GM12878 (cell line): ENCODE results near the gene TLL2. TPM values are rescaled to one million over a fixed set of nuclear protein-coding genes. Genes with fewer than 3 reads are reported as not detected.

Experiments used
- ATAC-seq: fragments of 200-7000 bp; cut with Tn5 transposase; 3 replicates; pipeline ENCODE4 v1.9.1; 2020; ENCODE audit warnings: mild to moderate bottlenecking, moderate library complexity
- BruUV-seq: library from RNA; stranded (reverse); fragments of 400-500 nt; replicated peaks from 2 replicates; lab custom pipeline; 2021; lab: Mats Ljungman, UMichigan
- CTCF ChIA-PET: fragments of 300-600 bp; sonication (Branson Sonifier 250); formaldehyde crosslinking; extraction: SDS; loops from one replicate; lab custom pipeline; 2021; ENCODE audit warnings: inconsistent platforms; lab: Yijun Ruan, JAX
- POLR2A ChIA-PET: fragments of 350-600 bp; formaldehyde crosslinking; extraction: SDS; loops from one replicate; lab custom pipeline; 2021; ENCODE audit warnings: inconsistent platforms; lab: Charles Lee
- RAD21 ChIA-PET: fragments of 300-600 bp; sonication (Branson Sonifier 250); formaldehyde crosslinking; loops from one replicate; lab custom pipeline; 2023; ENCODE audit warnings: antibody characterized with exemption; ENCODE audit not compliant: unreplicated experiment; lab: Charles Lee
- SMC1A ChIA-PET: fragments of 300-600 bp; sonication (Branson Sonifier 250); formaldehyde crosslinking; loops from one replicate; lab custom pipeline; 2023; ENCODE audit not compliant: unreplicated experiment, uncharacterized antibody; lab: Charles Lee
- DNase-seq: peaks from one replicate; pipeline ENCODE4 v3.0.0-alpha.2; 2011; ENCODE audit warnings: low read depth, low spot score
- FAIRE-seq: peaks from 3 replicates; lab custom pipeline; 2011; peaks lifted over from hg19 to GRCh38; lab: Jason Lieb, UNC
- H2AFZ ChIP-seq: 2 replicates; pipeline ENCODE4 v1.6.0; 2011; ENCODE audit warnings: low read depth, low read length, control low read depth; ENCODE audit not compliant: control insufficient read depth
- H3K27ac ChIP-seq: 2 replicates; pipeline ENCODE4 v1.5.1; 2011; ENCODE audit warnings: control low read depth; ENCODE audit not compliant: control insufficient read depth, insufficient read depth
- H3K27me3 ChIP-seq, 2 experiments: replicated peaks in 1 of 2; 2 replicates each; pipeline versions ENCODE4 v1.6.0 to v1.6.1; 2011; ENCODE audit warnings: low read length in 1 of 2; ENCODE audit not compliant: control insufficient read depth in 2 of 2, insufficient read depth in 2 of 2
- H3K36me3 ChIP-seq, 2 experiments: 2 replicates each; pipeline ENCODE4 v1.5.1; 2011; ENCODE audit warnings: low read length in 1 of 2; ENCODE audit not compliant: control insufficient read depth in 2 of 2, insufficient read depth in 2 of 2
- H3K4me1 ChIP-seq: 2 replicates; pipeline ENCODE4 v1.6.1; 2011; ENCODE audit warnings: mild to moderate bottlenecking, low read length, moderate library complexity, mixed read lengths; ENCODE audit not compliant: control insufficient read depth, insufficient read depth
- H3K4me2 ChIP-seq: 2 replicates; pipeline ENCODE4 v1.6.0; 2011; ENCODE audit warnings: control low read depth; ENCODE audit not compliant: control insufficient read depth, insufficient read depth
- H3K4me3 ChIP-seq: fragments of 200-600 bp; sonication (generic); 2 replicates; pipeline ENCODE4 v1.5.1; 2016
- H3K79me2 ChIP-seq: 2 replicates; pipeline ENCODE4 v1.6.0; 2011; ENCODE audit warnings: low read length; ENCODE audit not compliant: control insufficient read depth, insufficient read depth
- H3K9ac ChIP-seq: 2 replicates; pipeline ENCODE4 v1.8.0; 2011; ENCODE audit warnings: low read length, control low read depth, mixed read lengths; ENCODE audit not compliant: control insufficient read depth, insufficient read depth
- H3K9me3 ChIP-seq: replicated peaks from 3 replicates; pipeline ENCODE4 v1.5.1; 2011; ENCODE audit warnings: mild to moderate bottlenecking, low read length; ENCODE audit not compliant: control insufficient read depth, insufficient read depth
- H4K20me1 ChIP-seq: 2 replicates; pipeline ENCODE4 v1.6.0; 2011; ENCODE audit not compliant: control insufficient read depth, insufficient read depth
- KLF5 ChIP-seq: fragments of 450-650 bp; IDR thresholded peaks from 2 replicates; pipeline ENCODE4 v1.6.1; 2014; ENCODE audit warnings: mild to moderate bottlenecking; ENCODE audit not compliant: partially characterized antibody
- NFYB ChIP-seq: IDR thresholded peaks from 2 replicates; pipeline ENCODE4 v1.6.1; 2011; ENCODE audit warnings: low read depth, mild to moderate bottlenecking, low read length, improper control_type of control experiment, moderate library complexity; ENCODE audit not compliant: insufficient read depth
- PAX5 ChIP-seq: IDR thresholded peaks from 2 replicates; pipeline ENCODE4 v1.6.1; 2011; ENCODE audit warnings: low read depth, low read length, borderline replicate concordance
- PAX8 ChIP-seq: fragments of 450-650 bp; IDR thresholded peaks from 2 replicates; pipeline ENCODE4 v1.6.1; 2017; ENCODE audit warnings: mild to moderate bottlenecking, moderate library complexity
- SMAD1 ChIP-seq: fragments of 450-650 bp; IDR thresholded peaks from 2 replicates; pipeline ENCODE4 v1.6.1; 2018; ENCODE audit warnings: mild to moderate bottlenecking, low read depth; ENCODE audit not compliant: partially characterized antibody
- STAT1 ChIP-seq: fragments of 450-650 bp; conservative IDR thresholded peaks from 2 replicates; pipeline ENCODE4 v1.6.1; 2014; ENCODE audit warnings: antibody characterized with exemption, mild to moderate bottlenecking
- WGBS: methylation state at CpG from one replicate; pipeline ENCODE4 v1.1.6; 2016; ENCODE audit warnings: low lambda C conversion rate; ENCODE audit not compliant: insufficient replicate concordance, insufficient coverage; ENCODE audit errors: missing lambda C conversion rate; 5-methylcytosine and 5-hydroxymethylcytosine counted together
- in situ Hi-C: fragments of 300-500 bp; cut with MboI; formaldehyde crosslinking; loops from 9 replicates; pipeline ENCODE4 v1.14.3; 2018; ENCODE audit warnings: mixed read lengths
- intact Hi-C: fragments of 100-400 bp; cut with micrococcal nuclease; formaldehyde crosslinking; loops from one replicate; pipeline ENCODE4 v1.14.2; 2022; ENCODE audit not compliant: unreplicated experiment
- polyA plus RNA-seq, 11 experiments: library from polyadenylated mRNA; depleted of rRNA in 4 of 11; unstranded in 6 of 11; stranded (reverse) in 5 of 11; fragments of >200 nt; fragmentation: Nextera tagmentation in 4 of 11; fragmentation: Illumina TruSeq in 1 of 11; extraction: Ambion mirVana in 4 of 11; extraction: Trizol in 1 of 11; gene quantifications; 1 replicate in 1 of 11; 2 replicates in 10 of 11; pipeline versions ENCODE4 v1.2.1 to v1.2.3, GENCODE V29; 2011 to 2016; ENCODE audit warnings: inconsistent platforms in 2 of 11, missing spikeins in 2 of 11, low read depth in 1 of 11
- total RNA-seq, 4 experiments: library from RNA; depleted of rRNA in 3 of 4; stranded (reverse); fragments of >200 nt in 3 of 4; fragmentation: Illumina TruSeq in 1 of 4; extraction: Trizol in 1 of 4; gene quantifications; 2 replicates each; pipeline versions ENCODE4 v1.2.1 to v1.2.3, GENCODE V29; 2013 to 2021
- TF ChIP-seq, protein P1 (sequence below): fragments of 450-650 bp; IDR thresholded peaks from 2 replicates; pipeline ENCODE4 v1.6.1; 2017; ENCODE audit warnings: antibody characterized with exemption, mild to moderate bottlenecking, moderate library complexity

The TLL2 gene
- total and polyA plus RNA-seq, 10 of the 15 experiments (the other 5 are each of a cell fraction or from before 2014, with no cell fraction given): 0.02 to 2.1 (median 0.52) TPM

DNA sequence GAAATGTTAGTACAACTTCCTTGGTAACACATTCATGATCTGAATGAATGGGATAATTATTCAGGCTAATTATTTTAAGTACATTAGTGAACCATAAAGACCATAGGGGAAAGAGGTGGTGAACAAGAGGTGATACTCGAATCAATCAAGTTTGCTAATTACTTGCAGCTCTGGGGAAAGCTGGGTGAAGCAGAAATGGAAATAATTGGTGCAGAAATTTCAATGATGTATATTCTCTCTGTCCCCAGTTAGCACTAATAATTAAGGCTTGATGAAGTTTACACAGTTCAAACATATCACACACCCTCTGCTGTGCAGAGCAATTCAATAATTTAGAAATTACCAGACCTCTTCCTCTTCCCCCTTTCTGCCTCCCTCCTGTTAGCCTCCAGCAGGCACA is 105.5 kb downstream of the TLL2 start:
- Histone ChIP-seq H3K9me3 (no peaks in the 10 kb centered on the region; the same call in 2 of the 3 replicates), H2AFZ (no peak overlapping the region), H4K20me1 (no peaks in the 10 kb centered on the region), H3K4me3 (no peak overlapping the region), H3K9ac (no peak overlapping the region), H3K4me2 (no peak overlapping the region), H3K27ac (no peak overlapping the region), H3K4me1 (no peaks in the 10 kb centered on the region), H3K79me2 (no peaks in the 10 kb centered on the region), H3K27me3 (peaks cover 0 to 3% of the 10 kb centered on the region in 2 experiments; a peak in 2 of 4 replicates), H3K36me3 (no peaks in the 10 kb centered on the region)
- FAIRE-seq (no peak), ATAC-seq (no peak), DNase-seq (no peak)
- WGBS: 0% methylated on average over 1 of the region's 1 CpG
- ChIA-PET CTCF (interaction anchor here (1.2 kb wide), 1 partner anchor 102 kb away, joined by 3 read pairs; no protein-coding TSS in a partner anchor), RAD21 (interaction anchor here (1.5 kb wide), 1 partner anchor 105 kb away, joined by 4 read pairs; the partner anchor contains the start of gene TLL2), POLR2A (interaction anchor here (0.6 kb wide), 1 partner anchor 314 kb away, joined by 3 read pairs; no protein-coding TSS in a partner anchor), SMC1A (interaction anchor here (0.7 kb wide), 1 partner anchor 15 kb away, joined by 3 read pairs; no protein-coding TSS in a partner anchor)
- in situ Hi-C loops: no loop called here
- no peak for TF ChIP-seq STAT1
- no peak for TF ChIP-seq SMAD1
- TF ChIP-seq PAX5: no peak
- TF ChIP-seq KLF5: no peak
- TF ChIP-seq, protein P1, sequence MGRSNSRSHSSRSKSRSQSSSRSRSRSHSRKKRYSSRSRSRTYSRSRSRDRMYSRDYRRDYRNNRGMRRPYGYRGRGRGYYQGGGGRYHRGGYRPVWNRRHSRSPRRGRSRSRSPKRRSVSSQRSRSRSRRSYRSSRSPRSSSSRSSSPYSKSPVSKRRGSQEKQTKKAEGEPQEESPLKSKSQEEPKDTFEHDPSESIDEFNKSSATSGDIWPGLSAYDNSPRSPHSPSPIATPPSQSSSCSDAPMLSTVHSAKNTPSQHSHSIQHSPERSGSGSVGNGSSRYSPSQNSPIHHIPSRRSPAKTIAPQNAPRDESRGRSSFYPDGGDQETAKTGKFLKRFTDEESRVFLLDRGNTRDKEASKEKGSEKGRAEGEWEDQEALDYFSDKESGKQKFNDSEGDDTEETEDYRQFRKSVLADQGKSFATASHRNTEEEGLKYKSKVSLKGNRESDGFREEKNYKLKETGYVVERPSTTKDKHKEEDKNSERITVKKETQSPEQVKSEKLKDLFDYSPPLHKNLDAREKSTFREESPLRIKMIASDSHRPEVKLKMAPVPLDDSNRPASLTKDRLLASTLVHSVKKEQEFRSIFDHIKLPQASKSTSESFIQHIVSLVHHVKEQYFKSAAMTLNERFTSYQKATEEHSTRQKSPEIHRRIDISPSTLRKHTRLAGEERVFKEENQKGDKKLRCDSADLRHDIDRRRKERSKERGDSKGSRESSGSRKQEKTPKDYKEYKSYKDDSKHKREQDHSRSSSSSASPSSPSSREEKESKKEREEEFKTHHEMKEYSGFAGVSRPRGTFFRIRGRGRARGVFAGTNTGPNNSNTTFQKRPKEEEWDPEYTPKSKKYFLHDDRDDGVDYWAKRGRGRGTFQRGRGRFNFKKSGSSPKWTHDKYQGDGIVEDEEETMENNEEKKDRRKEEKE: no peak
- no peak for TF ChIP-seq PAX8
- TF ChIP-seq NFYB: no peak
- no TSS peak for BruUV-seq
- intact Hi-C loops: no loop called here
